Endothelial cell of umbilical vein (primary cell): ENCODE measurements around the gene PDK1. TPM values are rescaled to one million over a fixed set of nuclear protein-coding genes. Genes with fewer than 3 reads are reported as not detected.

ENCODE experiments used
- BruUV-seq: library from RNA; stranded (reverse); fragments of 400-500 nt; replicated peaks from 2 replicates; lab custom pipeline; 2021; lab: Mats Ljungman, UMichigan
- CTCF ChIA-PET: fragments of 300-600, 350-600 bp; sonication (Branson Sonifier 250); formaldehyde crosslinking; loops from one replicate; lab custom pipeline; 2021; ENCODE audit warnings: antibody characterized with exemption, inconsistent platforms; lab: Charles Lee
- POLR2A ChIA-PET: fragments of 300-600, 350-600 bp; sonication (Branson Sonifier 250); formaldehyde crosslinking; loops from one replicate; lab custom pipeline; 2021; ENCODE audit warnings: antibody characterized with exemption, inconsistent platforms; lab: Charles Lee
- DNase-seq: peaks from one replicate; pipeline ENCODE4 v3.0.0-alpha.2; 2011; ENCODE audit warnings: low read depth, low spot score
- FAIRE-seq: peaks from 2 replicates; lab custom pipeline; 2011; peaks lifted over from hg19 to GRCh38; lab: Jason Lieb, UNC
- H2AFZ ChIP-seq: 2 replicates; pipeline ENCODE4 v1.6.0; 2012; ENCODE audit warnings: low read depth, low read length, control low read depth, inconsistent platforms
- H3K27ac ChIP-seq: 2 replicates; pipeline ENCODE4 v1.5.1; 2011; ENCODE audit warnings: low read depth, mild to moderate bottlenecking, control low read depth, low read length, moderate library complexity; ENCODE audit not compliant: insufficient read depth
- H3K27me3 ChIP-seq, 2 experiments: 2 replicates each; pipeline versions ENCODE4 v1.6.0 to v1.6.1; 2011; ENCODE audit warnings: low read length in 2 of 2, mixed read lengths in 1 of 2; ENCODE audit not compliant: control insufficient read depth in 2 of 2, insufficient read depth in 2 of 2
- H3K36me3 ChIP-seq, 2 experiments: 2 replicates in 1 of 2; 3 replicates in 1 of 2; pipeline ENCODE4 v1.5.1; 2011; ENCODE audit warnings: low read length in 2 of 2, mild to moderate bottlenecking in 1 of 2, moderate library complexity in 1 of 2; ENCODE audit not compliant: control insufficient read depth in 2 of 2, insufficient read depth in 2 of 2; ENCODE audit errors: extremely low read depth in 1 of 2
- H3K4me1 ChIP-seq: 3 replicates; pipeline ENCODE4 v1.5.1; 2011; ENCODE audit warnings: mild to moderate bottlenecking, low read length; ENCODE audit not compliant: control insufficient read depth, insufficient read depth; ENCODE audit errors: extremely low read depth
- H3K4me2 ChIP-seq: 2 replicates; pipeline ENCODE4 v1.6.1; 2011; ENCODE audit warnings: low read length, control low read depth, mixed read lengths; ENCODE audit not compliant: insufficient read depth
- H3K4me3 ChIP-seq, 3 experiments: fragments of 200-600 bp in 1 of 3; sonication (generic), shearing (Covaris generic) in 1 of 3; replicated peaks in 1 of 3; 2 replicates each; pipeline ENCODE4 v1.5.1; 2011 to 2016; ENCODE audit warnings: control low read depth in 3 of 3, low read length in 3 of 3, mild to moderate bottlenecking in 2 of 3, inconsistent platforms in 1 of 3, low read depth in 1 of 3, moderate library complexity in 1 of 3; ENCODE audit not compliant: insufficient read depth in 1 of 3
- H3K79me2 ChIP-seq: 2 replicates; pipeline ENCODE4 v1.6.0; 2012; ENCODE audit warnings: low read length, inconsistent platforms; ENCODE audit not compliant: control insufficient read depth, insufficient read depth
- H3K9ac ChIP-seq: replicated peaks from 2 replicates; pipeline ENCODE3; 2011; ENCODE audit warnings: low read length, control low read depth; ENCODE audit not compliant: insufficient read depth; ENCODE audit errors: extremely low read depth
- H3K9me1 ChIP-seq: replicated peaks from 3 replicates; pipeline ENCODE4 v1.6.0; 2011; ENCODE audit warnings: mild to moderate bottlenecking, low read length; ENCODE audit not compliant: control insufficient read depth, insufficient read depth; ENCODE audit errors: extremely low read depth
- H3K9me3 ChIP-seq: replicated peaks from 2 replicates; pipeline ENCODE4 v1.5.1; 2012; ENCODE audit warnings: low read length, inconsistent platforms; ENCODE audit not compliant: control insufficient read depth, insufficient read depth
- H4K20me1 ChIP-seq: replicated peaks from 2 replicates; pipeline ENCODE3; 2011; ENCODE audit warnings: mild to moderate bottlenecking, low read length; ENCODE audit not compliant: control insufficient read depth, insufficient read depth; ENCODE audit errors: extremely low read depth
- CTCF ChIP-seq, 2 donors: IDR thresholded peaks; 1 replicate in 1 of 2; 2 replicates in 1 of 2; pipeline ENCODE4 v1.5.1; 2011; ENCODE audit warnings: low read length in 2 of 2, mild to moderate bottlenecking in 2 of 2, moderate library complexity in 2 of 2, control low read depth in 1 of 2, inconsistent platforms in 1 of 2, low read depth in 1 of 2; ENCODE audit not compliant: insufficient read depth in 1 of 2; ENCODE audit errors: extremely low read depth in 1 of 2
- EZH2 ChIP-seq: IDR thresholded peaks from 2 replicates; pipeline ENCODE4 v1.6.1; 2012; ENCODE audit warnings: borderline replicate concordance, low read depth, mild to moderate bottlenecking, moderate library complexity, low read length, inconsistent platforms; ENCODE audit not compliant: severe bottlenecking
- FOS ChIP-seq: IDR thresholded peaks from 2 replicates; pipeline ENCODE4 v1.6.1; 2011; ENCODE audit warnings: mild to moderate bottlenecking, low read length, moderate library complexity, borderline replicate concordance; ENCODE audit not compliant: insufficient read depth
- GATA2 ChIP-seq: IDR thresholded peaks from 2 replicates; pipeline ENCODE4 v1.7.0; 2011; ENCODE audit warnings: low read depth, mild to moderate bottlenecking, moderate library complexity, mixed read lengths, low read length; ENCODE audit not compliant: insufficient read length, insufficient read depth
- JUN ChIP-seq: IDR thresholded peaks from 2 replicates; pipeline ENCODE4 v1.6.1; 2011; ENCODE audit warnings: borderline replicate concordance, low read depth; ENCODE audit not compliant: insufficient read length, insufficient read depth
- MAX ChIP-seq: IDR thresholded peaks from 2 replicates; pipeline ENCODE4 v1.6.1; 2011; ENCODE audit not compliant: insufficient read depth, insufficient read length
- MYC ChIP-seq: IDR thresholded peaks from one replicate; pipeline ENCODE4 v1.6.1; 2011; ENCODE audit warnings: mild to moderate bottlenecking, low read depth, low read length
- POLR2A ChIP-seq: IDR thresholded peaks from 2 replicates; pipeline ENCODE4 v1.6.1; 2012; ENCODE audit warnings: low read depth, mild to moderate bottlenecking, control low read depth, low read length
- POLR2AphosphoS5 ChIP-seq: IDR thresholded peaks from 2 replicates; pipeline ENCODE4 v1.6.1; 2012; ENCODE audit warnings: low read depth, mild to moderate bottlenecking, control low read depth, low read length, moderate library complexity; ENCODE audit not compliant: insufficient read depth
- dilution Hi-C: fragments of 300-500 bp; cut with MboI; formaldehyde crosslinking; loops from one replicate; pipeline ENCODE4 v1.15.0; 2019; ENCODE audit warnings: low sequenced_read_pairs; ENCODE audit not compliant: extremely low pct_ligation_motif_present
- intact Hi-C: fragments of 100-400 bp; cut with micrococcal nuclease; formaldehyde crosslinking; loops from one replicate; pipeline ENCODE4 v1.10.0; 2022
- polyA plus RNA-seq, 4 experiments: library from polyadenylated mRNA; depleted of rRNA in 3 of 4; stranded (reverse) in 3 of 4; unstranded in 1 of 4; fragments of >200 nt; gene quantifications; 2 replicates each; pipeline versions ENCODE4 v1.2.1 to v1.2.3, GENCODE V29; 2011 to 2012; ENCODE audit warnings: missing spikeins in 1 of 4
- total RNA-seq: library from RNA; stranded (reverse); gene quantifications from 2 replicates; pipeline ENCODE4 v1.2.3, GENCODE V29; 2021

PDK1 gene
- total and polyA plus RNA-seq, 2 donors (not counting 3 experiments of a cell fraction or from before 2014, with no cell fraction given): 3.7 to 16.9 TPM

- Histone ChIP-seq H3K4me2 (no peak overlapping the region), H2AFZ (no peak overlapping the region), H3K27me3 (no peaks in the 10 kb centered on the region), H3K27ac (no peak overlapping the region), H3K4me1 (no peaks in the 10 kb centered on the region), H3K79me2 (peaks cover 2% of the 10 kb centered on the region), H4K20me1 (no peaks in the 10 kb centered on the region), H3K9ac (no peak overlapping the region), H3K9me3 (no peaks in the 10 kb centered on the region), H3K4me3 (no peak overlapping the region), H3K9me1 (no peaks in the 10 kb centered on the region), H3K36me3 (peaks cover 3 to 7% of the 10 kb centered on the region in 2 experiments)
- dilution Hi-C loops (no loop called here), intact Hi-C loops (no loop called here)
- ChIA-PET POLR2A (no interaction called here), CTCF (no interaction called here)
- no peak for TF ChIP-seq POLR2A
- TF ChIP-seq CTCF (IDR thresholded peaks at IDR 0.05; ENCODE audit: extremely low read depth in 1 of 2, insufficient read depth in 1 of 2, low read depth in 1 of 2, low read length in 2 of 2): no peak
- no peak for TF ChIP-seq FOS
- no peak for TF ChIP-seq EZH2
- TF ChIP-seq POLR2AphosphoS5: no peak
- no peak for TF ChIP-seq JUN
- no peak for TF ChIP-seq MYC
- TF ChIP-seq GATA2: no peak
- no peak for TF ChIP-seq MAX
- DNase-seq (peak; percentile 37), FAIRE-seq (no peak)
- no TSS peak for BruUV-seq
Measured at GRCh38 chr2:172572981-172573380, 17.1 kb downstream of the PDK1 start.
